Left hindlimb (tissue), 1 donor: ENCODE results near the gene TIMP2.
"Not testable (repeated sequence)": the region's sequence is repeated elsewhere in the genome, so short reads cannot be mapped to it uniquely, and the experiment has no call there.

Experiments used
- DNase-seq: peaks from one replicate; pipeline ENCODE4 v3.0.0-alpha.2; 2018

The TIMP2 gene

DNA sequence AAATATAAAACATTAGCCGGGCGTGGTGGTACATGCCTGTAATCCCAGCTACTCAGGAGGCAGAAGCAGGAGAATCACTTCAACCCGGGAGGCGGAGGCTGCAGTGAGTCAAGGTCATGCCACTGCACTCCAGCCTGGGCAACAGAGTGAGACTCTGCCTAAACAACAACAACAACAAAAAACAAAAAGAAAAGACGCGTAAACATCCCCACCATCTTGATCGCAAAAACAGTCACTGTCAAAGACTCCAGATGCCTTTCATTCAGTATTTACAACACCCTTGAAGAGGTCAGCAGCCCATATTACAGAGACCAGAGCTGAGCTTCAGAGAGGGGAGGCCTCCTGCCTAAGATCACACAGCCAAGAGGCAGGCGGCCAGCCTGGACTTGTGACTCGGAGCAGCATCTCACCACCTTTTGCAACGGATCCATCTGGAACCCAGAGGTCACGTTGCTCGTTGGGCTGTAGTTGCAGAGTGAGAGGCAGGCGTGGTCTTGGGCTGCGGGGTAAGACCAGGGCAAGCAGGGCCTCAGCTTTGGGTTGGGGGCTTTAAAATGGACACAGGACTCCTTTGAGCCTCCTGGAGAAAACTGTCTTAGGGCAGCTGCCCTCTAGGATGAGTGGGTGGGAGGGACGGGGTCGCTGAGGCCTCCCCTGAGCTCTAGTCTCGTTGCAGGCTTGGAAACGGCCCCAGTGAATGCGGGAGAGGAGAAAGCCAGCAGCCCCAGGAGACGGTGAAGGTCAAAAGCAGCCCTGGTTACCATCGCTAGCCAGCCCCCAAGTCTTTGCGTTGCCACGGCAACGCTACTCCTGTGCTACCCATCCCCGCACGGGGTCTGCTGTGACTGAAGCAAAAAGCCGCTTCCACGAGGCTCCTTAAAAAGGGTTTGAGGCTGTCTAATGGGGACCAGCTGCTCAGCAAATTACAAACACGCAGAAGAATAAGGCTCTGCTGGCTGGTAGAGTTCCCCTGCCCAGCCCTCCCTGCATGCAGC lies 28.5 kb upstream of the TIMP2 start:
- DNase-seq, result no peak

DNA sequence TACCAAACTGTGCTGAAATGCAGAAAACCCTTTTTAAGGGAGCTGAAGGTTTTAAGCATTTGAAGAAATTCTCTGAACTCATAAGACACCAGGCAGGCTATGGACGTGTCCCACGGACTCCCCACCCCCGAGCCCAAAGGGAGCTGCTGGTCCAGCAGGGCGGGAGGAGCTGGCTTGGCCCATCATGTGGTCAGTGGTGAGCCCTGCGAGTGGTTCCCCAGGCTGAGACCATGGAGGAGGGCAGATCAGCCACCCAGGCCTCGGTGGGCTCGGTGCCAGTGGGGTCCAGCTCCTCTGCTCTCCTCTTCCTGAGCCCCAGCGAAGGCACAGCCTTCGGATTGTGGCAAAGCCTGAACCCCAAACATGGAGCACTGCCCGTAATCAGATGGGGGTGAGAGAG lies 27.5 kb upstream of the TIMP2 start:
- DNase-seq, result peak; percentile 54

DNA sequence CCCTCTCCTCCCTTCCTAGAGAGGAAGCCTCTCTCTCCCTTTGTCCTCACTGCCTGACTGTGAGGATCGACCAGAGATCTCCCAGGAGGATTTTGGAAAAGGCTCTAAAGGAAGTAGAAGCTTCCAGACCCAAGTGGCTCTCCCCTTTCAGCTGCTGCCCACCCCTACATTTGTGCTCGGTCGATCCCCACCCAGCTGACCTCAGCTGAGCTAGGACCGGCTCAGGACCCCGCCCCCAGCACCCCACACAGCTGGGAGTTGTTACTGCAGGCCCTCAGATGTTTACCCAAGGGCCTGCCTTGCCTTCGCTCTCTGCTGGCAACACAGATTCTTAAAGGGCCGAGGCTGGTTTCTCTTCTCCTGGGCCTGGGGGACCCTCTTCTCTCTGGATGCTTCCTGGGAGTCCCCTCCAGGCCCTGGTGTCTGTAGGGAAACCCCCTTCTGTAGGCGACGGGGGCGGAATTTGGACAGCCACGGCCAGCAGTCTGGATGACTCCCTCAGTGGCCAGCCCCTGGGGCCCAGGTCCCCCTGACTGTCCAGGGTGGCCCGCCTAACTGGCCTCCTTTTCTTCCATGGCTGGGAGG lies 26.9 kb upstream of the TIMP2 start:
- DNase-seq, result peak; percentile 64

DNA sequence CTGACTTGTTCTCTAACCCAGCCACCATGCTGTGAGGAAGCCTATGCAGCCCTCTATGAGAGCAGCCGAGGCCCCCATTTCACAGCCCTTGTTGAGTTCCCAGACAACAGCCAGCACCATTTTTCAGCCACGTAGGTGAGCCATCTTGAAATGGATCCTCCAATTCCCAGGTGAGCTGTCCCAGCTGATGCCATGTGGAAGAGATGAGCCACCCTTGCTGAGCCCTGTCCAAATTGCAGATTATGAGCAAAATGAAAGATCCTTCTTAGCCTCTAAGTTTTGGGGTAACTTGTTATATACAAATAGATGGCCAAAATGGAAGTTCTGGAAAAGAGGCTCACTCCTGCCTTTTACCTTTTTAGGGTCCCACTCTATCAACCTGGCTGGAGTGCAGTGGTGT lies 25.7 kb upstream of the TIMP2 start:
- DNase-seq, result no peak

DNA sequence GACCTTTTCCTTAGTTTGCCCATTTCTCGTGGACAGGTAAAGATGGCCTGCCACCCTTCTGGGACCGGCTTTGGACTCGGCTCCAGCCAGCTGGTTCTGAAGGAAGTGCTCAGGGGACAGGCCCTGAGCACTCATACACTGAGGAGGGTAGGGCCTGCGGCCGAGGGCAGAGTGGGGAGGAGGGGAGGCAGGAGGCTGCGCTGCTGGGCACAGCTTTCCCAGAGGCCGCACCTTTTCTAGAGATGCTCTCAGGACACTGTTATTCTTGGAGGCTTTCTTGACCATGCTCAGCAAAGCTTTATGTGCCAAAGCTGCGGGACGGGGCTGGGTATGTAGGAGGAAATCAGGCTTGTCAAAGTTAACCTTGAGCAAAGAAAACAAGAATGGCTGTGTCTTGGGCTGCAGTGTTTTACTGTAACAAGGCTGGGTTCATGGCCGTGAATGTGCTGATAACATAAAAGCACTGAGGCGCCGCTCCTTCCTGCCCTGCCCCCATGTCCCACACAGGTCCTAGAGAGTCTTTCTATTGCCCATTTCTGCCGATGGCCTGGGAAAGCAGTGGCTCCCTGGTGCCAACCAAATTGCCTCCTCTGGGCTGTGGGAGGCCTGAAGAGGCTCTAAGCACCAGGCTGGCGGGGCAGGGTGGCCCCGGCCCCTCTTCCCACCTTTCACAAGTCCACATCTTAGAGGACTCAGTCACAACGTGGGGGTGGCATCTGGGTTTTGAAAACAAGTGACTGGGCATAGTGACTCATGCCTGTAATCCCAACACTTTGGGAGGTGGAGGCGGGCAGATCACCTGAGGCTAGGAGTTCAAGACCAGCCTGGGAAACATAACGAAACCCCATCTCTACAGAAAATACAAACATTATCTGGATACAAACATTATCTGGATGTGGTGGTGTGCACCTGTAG lies 22.3 kb upstream of the TIMP2 start:
- DNase-seq, result no peak

DNA sequence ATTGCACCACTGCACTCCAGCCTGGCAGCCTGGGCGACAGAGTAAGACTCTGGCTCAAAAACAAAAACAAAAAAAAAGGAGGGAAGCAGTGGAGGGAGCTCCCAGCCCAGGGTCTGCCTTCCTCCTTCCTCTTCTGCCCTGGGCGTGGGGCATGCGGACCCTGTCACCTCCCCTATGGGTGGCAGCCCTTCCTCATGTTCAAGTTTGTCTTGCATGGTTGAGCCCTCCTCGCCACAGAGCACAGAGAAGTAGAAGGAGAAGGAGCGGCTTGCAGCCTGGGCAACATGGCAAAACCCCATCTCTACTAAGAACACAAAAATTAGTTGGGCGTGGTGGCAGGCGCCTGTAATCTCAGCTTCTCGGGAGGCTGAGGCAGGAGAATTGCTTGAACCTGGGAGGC lies 21.4 kb upstream of the TIMP2 start:
- no peak for DNase-seq

DNA sequence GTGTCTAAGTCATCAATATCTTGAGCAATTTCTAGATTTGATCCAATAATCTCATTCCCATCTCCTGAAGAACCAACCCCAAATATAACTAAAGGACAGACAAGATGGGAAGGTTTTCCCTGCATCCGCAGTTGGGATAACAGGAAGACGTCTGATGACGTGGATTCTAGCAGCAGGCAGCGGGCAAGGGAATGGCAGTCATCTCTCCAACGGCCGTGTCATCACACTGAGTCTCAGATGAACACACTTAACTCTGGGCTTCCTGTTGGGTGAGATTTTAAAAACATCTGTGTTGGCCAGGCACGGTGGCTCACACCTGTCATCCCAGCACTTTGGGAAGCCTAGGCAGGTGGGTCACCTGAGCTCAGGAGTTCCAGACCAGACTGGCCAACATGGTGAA lies 20.9 kb upstream of the TIMP2 start:
- DNase-seq, result no peak

DNA sequence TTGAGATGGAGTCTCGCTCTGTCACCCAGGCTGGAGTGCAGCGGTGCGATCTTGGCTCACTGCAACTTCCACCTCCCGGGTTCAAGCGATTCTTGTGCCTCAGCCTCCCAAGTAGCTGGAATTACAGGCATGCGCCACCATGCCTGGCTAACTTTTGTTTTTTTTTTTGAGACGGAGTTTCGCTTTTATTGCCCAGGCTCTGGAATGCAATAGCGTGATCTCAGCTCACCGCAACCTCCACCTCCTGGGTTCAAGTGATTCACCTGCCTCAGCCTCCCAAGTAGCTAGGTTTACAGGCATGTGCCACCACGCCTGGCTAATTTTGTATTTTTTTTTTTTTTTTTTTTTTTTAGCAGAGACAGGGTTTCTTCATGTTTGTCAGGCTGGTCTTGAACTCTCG lies 20.3 kb upstream of the TIMP2 start:
- DNase-seq, result not testable (repeated sequence)

DNA sequence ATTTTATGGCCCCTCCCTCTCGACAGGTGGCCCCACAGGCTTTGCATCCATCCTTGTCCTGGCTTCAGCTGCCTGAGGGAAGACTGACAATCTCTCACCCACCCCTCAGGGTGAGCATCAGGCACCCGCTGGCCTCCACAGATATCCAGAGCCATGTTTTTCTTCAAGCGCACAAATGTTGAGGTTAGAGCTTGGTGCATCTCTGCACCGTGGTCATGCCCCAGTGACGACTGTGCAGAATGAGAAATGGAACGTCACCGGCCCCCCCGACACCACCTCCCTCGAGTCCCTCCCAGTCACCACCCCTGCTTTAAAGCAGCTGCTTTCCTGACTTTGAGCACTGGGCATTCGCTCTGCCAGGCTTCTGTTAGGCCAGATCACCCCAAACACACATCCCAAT lies 19.8 kb upstream of the TIMP2 start:
- DNase-seq, result no peak

DNA sequence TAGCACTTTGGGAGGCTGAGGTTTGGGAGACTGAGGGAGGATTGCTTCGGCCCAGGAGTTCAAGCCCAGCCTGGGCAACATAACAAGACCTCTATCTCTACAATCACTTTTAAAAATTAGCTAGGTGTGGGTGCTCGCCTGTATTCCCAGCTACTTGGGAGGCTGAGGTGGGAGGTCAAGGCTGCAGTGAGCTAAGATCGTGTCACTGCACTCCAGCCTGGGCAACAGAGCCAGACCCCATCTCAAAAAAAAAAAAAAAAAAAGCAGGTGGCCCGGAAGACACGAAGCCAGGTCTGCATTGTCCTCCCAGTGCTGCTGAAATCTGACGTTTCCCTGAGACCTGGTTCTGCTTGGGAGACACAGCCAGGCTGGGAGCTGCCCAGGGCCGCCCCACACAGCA lies 18.8 kb upstream of the TIMP2 start:
- DNase-seq, result no peak

DNA sequence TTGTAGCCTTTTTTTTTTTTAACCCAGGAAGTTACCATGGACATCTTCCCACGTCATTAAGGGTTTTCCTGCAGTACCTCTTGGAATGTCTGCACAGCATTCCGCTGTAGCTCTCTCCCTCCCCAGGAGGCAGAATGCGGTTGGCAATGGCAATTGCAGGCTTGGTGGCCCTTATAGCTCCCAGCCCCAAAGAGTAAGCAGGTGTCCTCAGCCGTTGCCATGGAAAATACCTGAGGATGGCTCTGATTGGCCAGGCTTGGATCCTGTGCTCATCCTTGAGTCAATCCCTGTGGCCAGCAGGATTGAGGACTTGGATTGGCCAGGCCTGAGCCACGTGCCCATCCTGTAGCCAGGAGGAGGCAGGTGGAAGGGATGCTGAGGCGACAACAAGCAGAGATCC lies 15.5 kb upstream of the TIMP2 start:
- DNase-seq, result no peak

DNA sequence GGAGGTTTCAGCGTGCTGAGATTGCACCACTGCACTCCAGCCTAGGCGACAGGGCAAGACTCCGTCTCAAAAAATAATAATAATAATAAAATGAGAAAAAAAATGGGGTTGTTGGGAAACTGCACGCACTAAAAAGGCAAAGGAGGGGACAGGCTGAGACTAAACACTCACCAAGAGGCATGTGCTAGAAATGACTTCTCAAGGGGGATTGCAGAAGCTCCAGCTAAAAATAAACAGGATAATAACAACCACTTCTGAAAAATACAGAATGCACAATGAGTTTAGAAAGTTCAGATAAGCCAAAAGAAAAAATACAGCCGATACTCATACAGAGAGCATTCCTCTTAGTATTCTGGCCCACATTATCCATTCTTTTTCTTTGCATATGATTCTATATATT lies 15.1 kb upstream of the TIMP2 start:
- no peak for DNase-seq

DNA sequence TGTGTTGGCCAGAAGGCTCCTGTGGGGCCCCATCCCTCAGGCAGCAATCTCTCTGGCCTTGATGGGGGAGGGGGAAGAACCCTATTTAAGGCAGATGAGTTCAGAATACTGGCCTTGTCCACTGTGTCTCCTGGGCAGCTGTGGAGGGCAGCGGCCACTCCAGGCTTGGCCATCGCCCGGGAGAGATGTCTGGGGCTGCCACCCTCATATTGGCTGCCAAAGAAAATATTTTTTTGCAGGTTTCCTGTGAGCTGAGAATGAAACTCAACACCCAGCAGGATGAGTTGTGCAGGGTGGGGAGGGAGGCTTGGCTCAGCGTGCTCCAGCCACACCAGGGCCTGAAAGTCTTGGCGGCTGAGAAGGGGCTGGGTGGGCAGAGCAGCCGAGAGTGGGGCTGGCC lies 14.4 kb upstream of the TIMP2 start:
- no peak for DNase-seq

DNA sequence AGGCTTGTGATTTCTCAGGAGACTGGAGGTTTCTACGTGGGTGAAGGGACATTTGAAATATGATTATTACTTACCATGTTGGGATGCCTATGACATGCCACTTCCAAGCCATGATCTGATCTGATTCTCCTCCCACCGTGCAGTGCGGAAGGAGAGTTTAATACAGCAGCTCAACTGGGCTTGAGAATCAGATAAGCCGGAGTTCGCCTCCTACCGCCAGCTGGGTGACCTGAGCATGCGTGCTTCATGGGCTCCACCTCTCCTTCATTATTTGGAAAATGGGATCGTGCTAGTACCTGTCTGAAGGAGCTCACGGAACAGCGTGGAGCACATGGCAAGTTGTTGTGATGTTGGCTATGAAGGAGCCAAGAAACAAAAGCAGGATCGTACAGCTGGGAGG lies 12.4 kb upstream of the TIMP2 start:
- DNase-seq, result no peak

DNA sequence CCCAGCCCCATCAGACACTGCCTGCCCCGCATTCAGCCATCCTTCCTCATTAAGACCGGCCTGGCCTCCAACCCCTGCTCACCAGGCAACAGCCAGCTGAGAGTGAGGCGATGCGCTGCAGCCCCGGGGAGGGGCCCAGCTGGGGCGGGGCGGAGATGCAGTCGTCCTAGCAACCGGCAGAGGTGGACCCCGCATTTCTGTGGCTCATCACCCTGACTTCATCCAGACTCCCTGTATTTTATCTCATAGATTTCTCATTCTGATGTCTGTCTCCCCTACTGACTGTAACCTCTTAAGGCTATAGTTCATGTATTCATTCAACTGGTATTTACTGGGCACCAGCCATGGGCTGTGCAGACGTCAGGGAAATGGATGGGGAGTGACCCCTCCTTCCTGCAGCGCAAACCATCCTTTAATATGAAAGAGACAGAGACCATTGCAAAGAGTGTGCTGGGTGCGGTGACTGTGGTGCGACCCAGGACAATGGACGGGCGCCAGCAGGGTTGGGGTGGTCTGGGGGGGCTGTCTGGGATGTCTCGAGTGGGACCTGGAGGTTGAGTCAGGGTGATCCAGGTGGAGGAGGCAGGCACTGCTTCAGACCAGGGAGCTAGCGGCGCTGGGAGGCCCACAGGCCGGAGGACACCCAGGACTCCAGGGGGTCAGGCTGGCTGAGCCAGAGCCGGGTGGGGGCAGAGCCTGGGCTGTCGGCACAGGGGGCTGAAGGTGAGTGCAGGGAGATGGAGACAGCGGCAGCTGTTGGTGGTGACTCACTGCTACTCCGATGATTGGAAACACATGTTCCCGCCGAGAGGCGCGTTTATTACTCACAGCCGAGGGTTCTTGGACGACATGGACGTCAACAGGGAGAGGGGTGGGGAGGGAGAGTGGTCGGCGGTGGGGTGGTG lies 10.5 kb upstream of the TIMP2 start:
- DNase-seq, result peak; percentile 88

DNA sequence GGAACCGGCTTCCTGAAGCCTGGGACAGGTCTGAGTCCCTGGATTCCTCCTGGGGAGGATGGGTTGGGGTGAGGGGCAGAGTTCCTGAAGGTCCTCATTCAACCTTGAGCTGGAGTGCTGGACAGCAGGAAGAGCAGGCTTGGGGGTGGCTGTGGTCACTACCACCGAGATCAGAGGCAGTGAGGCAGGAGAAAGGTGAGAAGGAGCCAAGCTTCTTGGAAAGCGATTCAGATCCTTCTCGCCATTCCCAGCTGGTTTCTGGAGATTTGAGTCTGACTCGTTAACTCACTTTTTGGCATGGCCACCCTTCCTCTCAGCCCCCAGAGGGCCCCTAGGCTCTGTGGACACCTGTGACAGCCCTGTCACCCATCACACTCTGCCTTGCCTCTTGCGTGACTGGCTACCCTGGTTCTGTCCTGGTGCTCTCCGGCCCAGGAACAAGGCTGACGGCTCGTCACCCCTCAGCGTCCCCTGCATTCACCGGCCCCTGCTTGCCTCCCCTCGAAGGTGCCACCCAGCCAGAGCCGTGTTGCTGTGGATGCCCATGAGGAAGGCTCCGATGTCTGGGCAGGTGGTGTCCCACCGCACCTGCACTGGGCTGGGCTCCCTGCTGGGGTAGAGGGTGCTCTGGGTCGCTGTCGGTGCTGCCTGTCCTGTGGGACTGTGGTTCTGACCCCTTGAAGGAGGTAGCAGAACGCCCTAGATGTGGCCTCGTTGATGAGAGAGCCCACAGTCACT lies 9.7 kb upstream of the TIMP2 start:
- no peak for DNase-seq

DNA sequence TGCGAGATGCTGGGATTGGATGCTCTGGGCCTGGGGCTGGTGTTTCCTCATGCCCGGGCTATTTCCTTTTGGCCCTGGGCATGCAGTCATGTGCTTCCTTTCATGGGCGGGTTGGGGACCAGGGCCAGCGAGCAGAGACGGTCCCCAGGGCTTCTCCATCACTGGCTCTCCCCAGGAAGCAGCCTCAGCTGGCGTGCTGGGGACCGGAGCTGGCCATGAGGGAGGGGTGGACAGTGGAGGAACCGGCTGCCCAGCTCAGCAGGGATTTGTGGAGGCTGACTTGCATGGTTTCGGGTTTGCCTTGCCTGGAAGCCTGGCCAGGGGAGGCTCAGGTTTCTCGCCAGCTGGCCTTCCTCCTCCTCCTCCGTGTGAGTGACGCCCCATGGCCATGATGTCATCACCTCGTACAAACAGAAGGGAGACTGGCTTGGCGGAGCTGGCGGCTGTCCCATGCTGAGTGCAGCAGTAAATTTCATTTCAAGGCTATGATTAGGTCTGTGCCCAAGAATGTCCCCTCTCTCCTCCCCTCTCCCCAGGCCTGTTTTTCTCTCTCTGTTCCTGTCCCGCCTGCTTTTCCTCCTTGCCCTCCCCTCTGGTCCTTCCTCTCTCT lies 8.9 kb upstream of the TIMP2 start:
- peak; percentile 99 for DNase-seq

DNA sequence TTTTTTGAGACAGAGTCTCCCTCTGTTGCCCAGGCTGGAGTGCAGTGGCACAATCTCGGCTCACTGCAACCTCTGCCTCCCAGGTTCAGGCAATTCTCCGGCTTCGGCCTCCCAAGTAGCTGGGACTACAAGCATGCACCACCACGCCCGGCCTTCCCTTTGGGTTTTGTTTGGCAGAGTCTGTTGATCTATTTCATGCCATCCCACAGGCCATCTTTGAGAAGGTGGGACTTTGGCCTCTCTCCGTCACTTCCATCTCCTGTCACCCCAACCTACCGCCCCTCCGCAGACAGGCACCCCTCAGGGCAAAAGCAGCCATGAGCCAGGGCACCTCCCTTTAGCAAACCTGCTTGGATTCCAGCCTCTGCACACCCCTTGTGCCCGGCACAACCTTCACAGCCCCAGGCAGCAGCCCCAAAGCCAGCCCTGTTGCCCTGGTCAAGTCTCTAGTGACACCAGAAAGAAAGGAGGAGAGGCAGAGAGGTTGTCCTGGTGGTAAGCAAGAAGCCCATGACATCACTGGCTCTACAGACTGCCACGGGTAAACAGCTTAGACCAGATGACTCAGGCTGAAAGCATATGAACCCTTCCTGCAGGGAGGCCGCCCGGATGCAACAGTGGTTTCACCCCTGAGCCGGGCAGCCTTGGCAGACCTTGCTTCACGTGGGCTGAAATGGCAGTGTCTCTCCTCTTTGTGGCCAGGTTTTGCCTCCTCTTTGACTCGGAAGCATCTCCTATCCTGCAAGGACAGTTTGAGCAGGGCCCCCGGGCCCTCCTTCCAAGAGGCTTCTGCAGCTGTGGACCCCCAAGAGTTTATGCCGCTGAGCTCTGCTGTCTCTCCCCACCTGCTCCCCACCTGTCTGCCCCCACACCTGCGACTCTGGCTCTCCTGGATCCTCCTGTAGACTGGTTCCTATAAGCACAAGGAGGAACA lies 8.1 kb upstream of the TIMP2 start:
- no peak for DNase-seq

DNA sequence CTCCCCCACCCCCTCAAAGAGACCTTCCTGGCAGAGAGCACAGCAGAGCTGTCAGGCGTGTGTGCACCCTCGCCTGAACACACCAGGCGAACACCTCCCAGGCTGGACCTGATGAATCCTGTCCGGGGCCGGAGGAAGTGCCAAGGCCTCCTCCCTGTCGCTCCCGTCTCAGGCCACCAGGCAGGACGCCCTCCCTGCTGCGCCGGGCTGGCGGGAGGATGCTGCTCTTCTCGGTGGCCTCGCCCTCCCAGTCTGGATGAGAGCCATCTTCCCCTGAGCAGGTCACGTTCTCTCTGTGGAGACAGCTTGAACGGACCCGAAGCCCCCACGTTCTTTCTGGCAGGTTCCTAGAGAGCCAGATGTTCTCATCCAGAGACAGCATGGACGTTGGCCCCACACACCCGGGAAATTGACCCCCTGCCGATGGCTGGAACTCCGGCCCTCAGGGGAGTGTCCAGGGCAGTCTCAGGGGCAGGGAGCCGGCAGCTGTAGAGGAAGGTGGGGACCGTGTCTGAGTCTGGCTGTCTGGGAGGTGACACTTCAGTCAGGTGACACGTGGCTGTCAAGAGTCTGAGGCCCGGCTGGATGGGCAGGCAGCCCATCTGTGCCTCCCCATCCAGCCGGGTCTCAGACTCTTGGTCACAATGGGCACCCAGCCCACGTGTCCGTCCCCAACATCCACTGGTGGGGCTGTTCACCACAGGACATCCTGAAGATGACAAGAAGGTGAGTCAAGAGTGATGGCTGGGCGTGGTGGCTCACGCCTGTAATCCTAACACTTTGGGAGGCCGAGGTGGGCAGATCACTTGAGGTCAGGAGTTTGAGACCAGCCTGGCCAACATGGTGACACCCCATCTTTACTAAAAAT lies 5.0 kb upstream of the TIMP2 start:
- no peak for DNase-seq
